Large intestine (tissue), 3 donors: Measurements from ENCODE around the gene BABAM2. TPM values are rescaled to one million over a fixed set of nuclear protein-coding genes. Genes with fewer than 3 reads are reported as not detected.

ENCODE experiments used
- DNase-seq, 2 donors: peaks; one replicate each; pipeline versions ENCODE4 v3.0.0 to v3.0.0-alpha.2; 2013
- H3K27ac ChIP-seq: one replicate; pipeline ENCODE4 v1.5.1; 2013; ENCODE audit warnings: low read length
- H3K27me3 ChIP-seq: 2 replicates; pipeline ENCODE4 v1.6.1; 2013; ENCODE audit warnings: low read length; ENCODE audit not compliant: control insufficient read depth, insufficient read depth
- H3K36me3 ChIP-seq: 2 replicates; pipeline ENCODE4 v1.6.1; 2013; ENCODE audit warnings: low read length; ENCODE audit not compliant: control insufficient read depth, insufficient read depth
- H3K4me1 ChIP-seq: one replicate; pipeline ENCODE4 v1.6.1; 2013; ENCODE audit warnings: low read length; ENCODE audit not compliant: control insufficient read depth, insufficient read depth
- H3K4me3 ChIP-seq: one replicate; pipeline ENCODE4 v1.5.1; 2013; ENCODE audit warnings: low read length
- H3K9me3 ChIP-seq: one replicate; pipeline ENCODE4 v1.6.1; 2013; ENCODE audit warnings: mild to moderate bottlenecking, low read depth, low read length, moderate library complexity; ENCODE audit not compliant: control insufficient read depth
- WGBS: methylation state at CpG from one replicate; pipeline ENCODE4 v1.1.5; 2013; ENCODE audit warnings: low lambda C conversion rate; ENCODE audit not compliant: insufficient coverage; 5-methylcytosine and 5-hydroxymethylcytosine counted together
- polyA plus RNA-seq: library from polyadenylated mRNA; unstranded; fragments of 120-200 nt; gene quantifications from one replicate; pipeline ENCODE4 v1.2.1, GENCODE V29; 2013

Gene BABAM2
- polyA plus RNA-seq, 1 donor = 32.0 TPM

DNA sequence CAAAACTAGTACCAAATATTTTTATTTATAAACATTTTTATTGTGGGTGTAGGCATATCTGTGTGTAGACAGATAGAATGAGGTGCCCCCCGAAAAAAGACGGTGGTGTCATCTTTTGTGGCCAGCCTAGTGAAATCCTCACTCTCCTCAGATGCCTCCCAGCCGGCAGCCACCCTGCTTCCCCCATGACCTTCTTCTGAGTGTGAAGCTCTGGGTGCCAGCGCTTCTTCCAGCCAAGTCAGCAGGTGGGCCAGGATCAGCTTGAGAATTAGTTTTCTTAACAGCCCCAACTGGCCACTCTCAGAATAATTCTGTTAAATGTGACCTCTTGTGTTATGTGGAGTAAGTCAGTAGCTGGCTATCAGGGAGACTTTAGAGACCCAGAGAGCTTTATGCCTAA is 272.5 kb downstream of the BABAM2 start:
- H3K27me3 ChIP-seq = no peaks in the 10 kb centered on the region
- no peaks in the 10 kb centered on the region for H3K36me3 ChIP-seq
- no peaks in the 10 kb centered on the region for H3K9me3 ChIP-seq
- H3K4me3 ChIP-seq = no peak overlapping the region
- no peak for DNase-seq
- 90% methylated on average over 2 of the region's 4 CpGs for WGBS
- H3K4me1 ChIP-seq = peaks cover 33% of the 10 kb centered on the region
- H3K27ac ChIP-seq = peak overlapping the region; percentile 73

DNA sequence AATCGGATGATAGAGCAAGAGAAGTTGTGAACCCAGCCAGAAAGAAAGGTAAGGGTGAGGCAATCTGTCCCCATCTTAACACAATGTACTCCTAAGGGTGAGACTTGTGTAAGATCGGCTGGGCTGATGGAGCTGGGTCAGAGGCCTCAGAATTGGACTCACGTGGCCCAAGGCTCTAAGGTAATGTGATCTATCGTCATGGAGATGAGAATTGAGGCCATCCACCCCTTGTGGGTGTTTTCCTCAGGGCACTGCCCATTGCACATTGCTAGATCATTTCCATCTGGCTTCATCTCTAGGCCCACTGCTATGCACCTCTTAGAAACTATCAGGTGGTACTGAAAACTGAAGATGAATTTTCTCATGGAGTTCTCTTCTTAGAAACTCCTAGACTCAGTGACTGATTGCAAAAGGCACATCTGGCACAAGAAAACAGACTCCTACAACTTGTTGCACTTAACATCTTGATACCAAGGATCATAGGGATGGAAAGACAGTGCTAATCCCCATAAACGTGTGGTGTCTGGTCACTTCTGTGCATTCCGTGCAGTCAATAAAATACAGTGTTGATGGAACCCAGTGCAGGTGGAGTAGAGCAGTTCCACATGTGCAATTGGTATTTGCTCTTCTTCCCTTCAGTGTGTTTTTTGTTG is 273.2 kb downstream of the BABAM2 start:
- Histone ChIP-seq H3K27me3 (no peaks in the 10 kb centered on the region), H3K9me3 (no peaks in the 10 kb centered on the region), H3K36me3 (no peaks in the 10 kb centered on the region), H3K27ac (peak overlapping the region; percentile 73), H3K4me3 (no peak overlapping the region), H3K4me1 (peaks cover 33% of the 10 kb centered on the region)
- 100% methylated on average over 1 of the region's 6 CpGs for WGBS
- DNase-seq = peak; percentile 71 to 85

DNA sequence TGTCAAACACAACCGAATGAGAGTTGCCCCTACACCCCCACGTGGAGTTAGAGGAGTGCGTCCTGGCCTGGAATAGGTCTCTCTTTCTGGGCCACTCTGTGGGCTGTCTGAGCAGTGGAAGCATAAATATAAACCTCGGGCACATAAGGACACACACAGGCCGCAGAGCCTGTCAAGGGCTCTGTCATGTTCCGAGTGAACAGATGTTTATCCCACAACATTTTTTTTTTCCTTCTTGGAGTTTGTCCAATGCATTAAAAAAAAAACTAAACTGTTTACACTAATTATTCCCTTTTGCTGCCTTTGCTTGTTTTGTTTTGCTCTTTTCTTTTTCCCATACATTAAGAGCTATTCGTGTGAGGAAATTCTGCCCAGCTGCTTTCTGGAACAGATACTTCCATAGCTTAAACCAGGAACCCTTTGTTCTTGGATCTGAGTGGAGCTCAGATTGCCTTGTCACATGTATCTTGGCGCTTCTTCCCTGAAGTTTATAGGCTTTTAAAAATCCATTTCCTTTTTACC is 273.8 kb downstream of the BABAM2 start:
- no peaks in the 10 kb centered on the region for H3K9me3 ChIP-seq
- peak; percentile 12 to 31 for DNase-seq
- no peaks in the 10 kb centered on the region for H3K36me3 ChIP-seq
- WGBS = 45% methylated on average over 3 of the region's 8 CpGs
- peak overlapping the region; percentile 73 for H3K27ac ChIP-seq
- H3K4me3 ChIP-seq = no peak overlapping the region
- H3K27me3 ChIP-seq = no peaks in the 10 kb centered on the region
- peaks cover 33% of the 10 kb centered on the region for H3K4me1 ChIP-seq

GRCh38 chr2:28165087-28165635 is 274.6 kb downstream of the BABAM2 start:
- no peak for DNase-seq
- Histone ChIP-seq H3K9me3 (no peaks in the 10 kb centered on the region), H3K27me3 (no peaks in the 10 kb centered on the region), H3K36me3 (no peaks in the 10 kb centered on the region), H3K27ac (peak overlapping the region; percentile 73), H3K4me3 (no peak overlapping the region), H3K4me1 (peaks cover 33% of the 10 kb centered on the region)
- 100% methylated on average over 3 of the region's 5 CpGs for WGBS

DNA sequence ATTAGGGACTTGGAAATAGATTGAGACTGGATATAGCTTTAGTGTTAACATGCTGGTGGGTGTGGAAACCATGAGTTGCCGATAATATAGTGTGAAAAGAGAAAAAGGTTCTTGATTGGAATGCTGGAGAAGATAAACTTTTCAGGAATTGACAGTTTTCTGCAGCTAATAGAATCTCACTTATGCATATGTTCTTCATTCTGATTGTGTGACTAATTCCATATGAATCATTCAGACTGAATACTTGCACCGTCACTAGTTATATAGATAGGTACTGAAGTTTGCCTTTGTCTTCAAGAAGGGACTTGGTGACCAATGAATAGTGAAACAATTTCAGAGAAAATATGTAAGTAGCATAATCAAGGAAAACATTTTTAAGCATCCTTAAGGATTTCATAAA is 276.4 kb downstream of the BABAM2 start:
- 100% methylated on average over 2 of the region's 2 CpGs for WGBS
- no peaks in the 10 kb centered on the region for H3K27me3 ChIP-seq
- H3K4me1 ChIP-seq = peaks cover 29% of the 10 kb centered on the region
- H3K36me3 ChIP-seq = no peaks in the 10 kb centered on the region
- no peak overlapping the region for H3K27ac ChIP-seq
- DNase-seq = no peak
- no peak overlapping the region for H3K4me3 ChIP-seq
- H3K9me3 ChIP-seq = no peaks in the 10 kb centered on the region

GRCh38 chr2:28168376-28168775 is 277.8 kb downstream of the BABAM2 start:
- no peak overlapping the region for H3K27ac ChIP-seq
- DNase-seq = no peak
- no peaks in the 10 kb centered on the region for H3K27me3 ChIP-seq
- 86% methylated on average over 1 of the region's 5 CpGs for WGBS
- H3K9me3 ChIP-seq = no peaks in the 10 kb centered on the region
- no peak overlapping the region for H3K4me3 ChIP-seq
- peaks cover 29% of the 10 kb centered on the region for H3K4me1 ChIP-seq
- H3K36me3 ChIP-seq = no peaks in the 10 kb centered on the region

- H3K27me3 ChIP-seq = no peaks in the 10 kb centered on the region
- H3K36me3 ChIP-seq = no peaks in the 10 kb centered on the region
- H3K9me3 ChIP-seq = no peaks in the 10 kb centered on the region
- H3K4me1 ChIP-seq = peaks cover 24% of the 10 kb centered on the region
- no CpG with 5 or more reads among the region's 3 CpGs for WGBS
- DNase-seq = no peak
- H3K27ac ChIP-seq = no peak overlapping the region
- H3K4me3 ChIP-seq = no peak overlapping the region
These were observed 279.0 kb downstream of the BABAM2 start for GRCh38 chr2:28169492-28169891.

DNA sequence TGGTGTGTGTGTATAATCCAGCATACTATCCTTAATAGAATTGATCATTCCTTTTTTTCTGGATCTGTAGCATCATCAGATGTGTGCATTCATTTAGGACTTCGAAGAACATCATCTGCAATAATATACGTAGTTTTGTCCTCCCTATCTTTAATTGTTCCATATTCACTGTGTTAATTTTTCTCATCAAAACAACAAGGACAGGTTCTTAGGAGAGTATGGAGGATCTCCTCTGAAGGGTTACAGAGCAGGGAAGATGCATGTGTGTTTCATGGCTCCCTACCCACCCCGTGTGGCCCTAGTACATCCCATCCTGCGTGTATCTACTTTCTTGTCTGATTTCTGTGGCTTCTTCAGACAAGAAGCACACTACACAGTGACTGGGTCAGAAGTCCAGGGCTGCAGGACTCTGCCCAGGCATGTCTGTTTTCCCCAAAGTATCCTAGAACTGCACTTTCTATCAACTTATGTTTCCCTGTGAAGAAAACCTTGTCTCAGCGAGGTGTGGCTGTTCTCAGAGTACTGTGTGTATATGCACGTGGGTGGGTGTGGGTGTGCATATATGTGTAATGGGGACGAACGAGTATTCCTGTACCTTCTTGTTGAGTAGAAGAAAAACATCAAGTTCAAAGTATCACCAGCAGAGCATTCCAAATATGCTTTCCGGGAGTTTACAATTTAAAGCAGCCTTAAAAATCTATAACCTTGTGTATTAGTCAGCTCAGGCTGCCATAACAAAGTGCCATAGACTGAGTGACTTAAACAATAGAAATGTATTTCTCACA is 281.8 kb downstream of the BABAM2 start:
- no peaks in the 10 kb centered on the region for H3K27me3 ChIP-seq
- H3K4me3 ChIP-seq = no peak overlapping the region
- peaks cover 20% of the 10 kb centered on the region for H3K4me1 ChIP-seq
- peak overlapping the region; percentile 89 for H3K27ac ChIP-seq
- WGBS = 57% methylated on average over 2 of the region's 9 CpGs
- H3K9me3 ChIP-seq = no peaks in the 10 kb centered on the region
- peak; percentile 79 to 88 for DNase-seq
- H3K36me3 ChIP-seq = no peaks in the 10 kb centered on the region

- H3K27ac ChIP-seq = peak overlapping the region; percentile 89
- peaks cover 20% of the 10 kb centered on the region for H3K4me1 ChIP-seq
- no peak for DNase-seq
- H3K27me3 ChIP-seq = no peaks in the 10 kb centered on the region
- no peak overlapping the region for H3K4me3 ChIP-seq
- 50% methylated on average over 2 of the region's 8 CpGs for WGBS
- no peaks in the 10 kb centered on the region for H3K36me3 ChIP-seq
- no peaks in the 10 kb centered on the region for H3K9me3 ChIP-seq
These were observed 282.8 kb downstream of the BABAM2 start for GRCh38 chr2:28173377-28173776.

DNA sequence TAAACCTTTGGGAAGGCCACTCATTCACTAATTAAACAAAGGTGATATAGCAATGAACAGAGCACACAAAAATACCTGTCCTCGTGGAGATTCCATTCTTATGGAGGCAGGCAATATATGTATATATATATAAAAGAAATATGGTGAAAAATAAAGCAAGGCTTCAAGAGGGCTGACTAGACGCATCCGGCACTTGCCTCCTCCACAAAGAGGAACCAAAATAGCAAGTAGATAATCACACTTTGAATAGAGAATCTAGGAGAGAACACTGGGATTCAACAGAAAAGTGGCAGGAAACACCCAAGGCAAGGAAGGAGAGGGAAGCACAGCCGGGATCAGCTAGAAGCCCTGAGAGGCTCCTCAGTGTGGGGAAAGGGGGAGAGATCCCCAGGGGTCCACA is 283.7 kb downstream of the BABAM2 start:
- WGBS = 93% methylated on average over 2 of the region's 4 CpGs
- H3K27ac ChIP-seq = no peak overlapping the region

More for the DNA sequence above, 283.7 kb downstream of the BABAM2 start:
- DNase-seq = no peak
- Histone ChIP-seq H3K27me3 (no peaks in the 10 kb centered on the region), H3K4me3 (no peak overlapping the region), H3K36me3 (no peaks in the 10 kb centered on the region), H3K9me3 (peaks cover 4% of the 10 kb centered on the region), H3K4me1 (peaks cover 20% of the 10 kb centered on the region)
